GM12872 (cell line): ENCODE data around the gene ADARB2.

Experiments used
- TF ChIP-seq, protein P1 (sequence below): IDR thresholded peaks from 3 replicates; pipeline ENCODE4 v1.5.1; 2011; ENCODE audit warnings: low read depth, mild to moderate bottlenecking, low read length, moderate library complexity; ENCODE audit not compliant: insufficient read depth

Gene ADARB2

GRCh38 chr10:1574719-1575118, 162.6 kb downstream of the ADARB2 start:
- TF ChIP-seq, protein P1, sequence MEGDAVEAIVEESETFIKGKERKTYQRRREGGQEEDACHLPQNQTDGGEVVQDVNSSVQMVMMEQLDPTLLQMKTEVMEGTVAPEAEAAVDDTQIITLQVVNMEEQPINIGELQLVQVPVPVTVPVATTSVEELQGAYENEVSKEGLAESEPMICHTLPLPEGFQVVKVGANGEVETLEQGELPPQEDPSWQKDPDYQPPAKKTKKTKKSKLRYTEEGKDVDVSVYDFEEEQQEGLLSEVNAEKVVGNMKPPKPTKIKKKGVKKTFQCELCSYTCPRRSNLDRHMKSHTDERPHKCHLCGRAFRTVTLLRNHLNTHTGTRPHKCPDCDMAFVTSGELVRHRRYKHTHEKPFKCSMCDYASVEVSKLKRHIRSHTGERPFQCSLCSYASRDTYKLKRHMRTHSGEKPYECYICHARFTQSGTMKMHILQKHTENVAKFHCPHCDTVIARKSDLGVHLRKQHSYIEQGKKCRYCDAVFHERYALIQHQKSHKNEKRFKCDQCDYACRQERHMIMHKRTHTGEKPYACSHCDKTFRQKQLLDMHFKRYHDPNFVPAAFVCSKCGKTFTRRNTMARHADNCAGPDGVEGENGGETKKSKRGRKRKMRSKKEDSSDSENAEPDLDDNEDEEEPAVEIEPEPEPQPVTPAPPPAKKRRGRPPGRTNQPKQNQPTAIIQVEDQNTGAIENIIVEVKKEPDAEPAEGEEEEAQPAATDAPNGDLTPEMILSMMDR, result no peak

DNA sequence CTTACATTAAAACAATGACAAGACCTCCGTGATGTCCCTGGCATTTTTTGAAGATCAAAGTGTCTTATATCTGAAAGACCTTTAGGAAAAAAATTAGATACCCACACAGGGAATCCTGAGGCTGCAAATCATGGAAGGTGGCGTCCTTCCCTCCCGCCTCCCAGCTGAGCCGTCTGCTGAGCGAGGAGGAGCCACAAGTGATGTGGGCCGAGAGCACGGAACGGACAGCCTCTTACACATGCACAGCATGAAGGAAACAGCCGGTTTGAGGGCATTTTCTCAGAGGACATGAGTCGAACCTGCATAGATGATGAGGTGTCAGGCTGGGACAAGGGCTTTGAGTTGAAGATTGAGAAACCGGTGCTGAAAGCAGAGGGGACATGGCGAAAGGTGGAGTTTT, 163.3 kb downstream of the ADARB2 start:
- TF ChIP-seq, protein P1, result no peak

DNA sequence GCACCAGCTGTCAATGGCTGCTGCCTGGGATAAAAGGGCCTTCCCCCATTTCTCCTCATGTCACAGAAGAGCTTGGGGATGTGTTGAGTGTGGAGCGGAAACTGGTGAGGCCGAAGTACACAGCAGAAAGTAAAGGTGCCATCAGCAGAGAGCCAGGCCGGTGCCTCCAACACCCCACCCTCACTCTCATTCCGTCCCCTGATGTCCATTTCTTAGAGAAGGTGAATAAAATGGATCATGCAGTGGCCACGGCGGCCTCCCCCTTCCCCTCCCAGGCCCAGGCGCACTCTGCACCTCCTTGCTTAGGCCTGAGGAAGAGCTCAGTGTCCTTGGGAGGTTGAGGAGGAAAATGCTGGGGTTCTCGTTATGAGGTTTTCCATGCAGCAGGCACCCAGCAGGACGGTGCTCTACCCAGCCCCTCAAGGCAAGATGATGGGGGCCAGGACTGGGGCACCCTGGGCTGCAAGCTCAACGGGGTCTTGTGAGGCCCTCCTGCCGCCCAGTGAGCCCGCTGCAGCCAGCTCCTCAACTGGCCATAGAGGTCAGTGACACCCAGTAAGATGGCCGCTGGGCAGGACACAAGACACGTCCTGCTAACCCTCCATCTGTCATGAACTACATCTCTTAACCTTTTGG, 163.9 kb downstream of the ADARB2 start:
- TF ChIP-seq, protein P1, result no peak

DNA sequence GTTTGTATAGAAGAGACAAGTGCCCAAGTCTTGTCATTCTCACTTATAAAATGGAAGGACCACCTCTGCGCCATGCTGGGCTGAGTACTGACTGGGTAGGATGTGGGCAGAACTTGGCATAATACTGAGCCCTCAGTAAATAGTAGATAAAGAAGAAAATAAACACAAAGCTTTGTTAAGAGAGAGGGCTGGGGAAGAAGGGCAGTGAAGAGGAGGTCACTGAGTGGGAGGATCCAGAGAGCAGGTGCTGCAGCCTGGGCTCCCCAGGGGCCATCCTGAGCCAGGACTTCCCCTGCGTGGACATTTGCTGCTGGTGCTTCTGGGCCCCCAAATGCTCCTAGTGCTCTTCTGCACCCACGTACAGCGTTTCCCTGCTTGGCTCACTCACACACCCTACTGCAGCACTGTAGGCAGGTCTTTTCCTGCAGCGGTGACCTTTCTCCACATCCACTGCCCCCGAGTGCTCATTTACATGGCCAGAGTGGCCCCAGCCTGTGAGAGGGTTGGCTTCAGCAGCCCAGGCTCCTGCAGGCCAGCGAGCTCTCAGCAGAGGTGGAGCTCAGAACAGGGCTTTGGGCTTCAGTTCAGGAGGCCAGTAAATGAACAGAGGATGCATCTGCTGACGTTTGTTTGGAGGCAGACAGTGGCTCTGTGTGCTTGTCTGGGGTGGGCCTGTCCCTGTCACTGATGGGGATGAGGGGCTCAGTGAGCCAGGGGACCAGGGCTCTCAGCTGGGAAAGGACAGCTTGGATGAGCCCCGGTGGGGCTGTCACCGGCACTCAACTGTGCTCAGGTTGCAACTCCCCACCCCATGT, 164.6 kb downstream of the ADARB2 start:
- TF ChIP-seq, protein P1, result no peak

GRCh38 chr10:1571587-1572237, 165.6 kb downstream of the ADARB2 start:
- TF ChIP-seq, protein P1, result no peak

DNA sequence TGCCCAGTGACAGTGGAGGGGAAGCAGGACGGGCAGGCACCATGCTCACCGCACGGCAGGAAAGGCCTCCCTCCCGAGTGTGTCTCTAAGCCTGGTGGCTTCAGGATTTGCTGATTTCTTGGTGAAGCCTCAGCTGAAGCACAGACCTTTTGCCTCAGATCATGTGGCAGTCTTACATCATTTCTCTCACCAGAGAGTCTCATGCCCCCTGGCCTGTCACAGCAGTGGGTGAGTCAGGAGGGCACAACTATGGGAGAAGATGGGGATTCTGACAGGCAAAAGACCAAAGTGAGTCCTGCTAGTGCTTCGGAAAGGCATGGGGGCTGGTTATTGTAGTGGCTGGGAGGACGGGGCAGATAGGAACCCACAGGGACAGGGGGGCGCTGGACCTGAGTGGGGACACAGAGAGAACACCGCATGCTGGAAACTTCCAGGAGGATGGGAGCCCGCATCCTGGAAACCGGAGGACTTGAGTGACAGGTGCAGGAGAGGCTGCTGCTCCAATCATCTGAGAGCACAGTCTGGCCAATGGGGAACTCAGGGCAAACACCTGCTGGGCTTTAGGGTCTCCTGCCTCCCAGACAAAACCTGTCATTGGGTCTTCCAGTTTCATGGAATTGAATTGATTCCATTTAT, 166.8 kb downstream of the ADARB2 start:
- TF ChIP-seq, protein P1, result no peak

DNA sequence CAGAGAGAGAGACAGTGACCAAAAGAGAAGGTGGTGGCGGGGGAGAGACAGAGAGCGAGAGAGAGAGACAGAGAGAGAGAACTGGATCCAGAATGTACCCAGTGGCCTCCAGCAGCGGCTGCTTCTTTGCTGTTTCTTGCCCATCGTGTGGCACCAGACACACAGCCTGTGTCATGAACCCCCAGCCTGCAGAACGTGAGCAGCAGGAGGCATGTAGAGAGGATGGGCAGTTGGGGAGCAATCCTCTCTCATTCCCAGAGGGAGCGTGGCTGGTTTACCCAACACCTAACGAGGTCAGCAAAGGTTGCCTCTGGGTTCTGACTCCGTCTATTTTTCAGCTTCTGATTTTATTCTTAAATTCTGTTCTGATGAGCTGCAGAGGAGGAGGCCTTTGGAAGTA, 168.1 kb downstream of the ADARB2 start:
- TF ChIP-seq, protein P1, result no peak
